M059J (cell line): Measurements from ENCODE around the gene LMO1. TPM values are rescaled to one million over a fixed set of nuclear protein-coding genes. Genes with fewer than 3 reads are reported as not detected.

Source experiments
- DNase-seq: peaks from one replicate; pipeline ENCODE4 v3.0.0-alpha.2; 2012; ENCODE audit warnings: low read depth
- total RNA-seq: library from RNA; depleted of rRNA; stranded (reverse); fragments of >200 nt; shearing (Covaris generic); gene quantifications from 2 replicates; pipeline ENCODE4 v1.2.3, GENCODE V29; 2014

Gene LMO1
- total RNA-seq, 1 experiment from 2014 or later, result not detected

- DNase-seq, result peak; percentile 36
Observed at GRCh38 chr11:8263109-8263768, 439 bp downstream of the LMO1 start.

GRCh38 chr11:8262552-8263108, 1.0 kb downstream of the LMO1 start:
- DNase-seq, result peak; percentile 69

- no peak for DNase-seq
Observed at GRCh38 chr11:8261921-8262551, 1.6 kb downstream of the LMO1 start.

GRCh38 chr11:8261291-8261690, 2.4 kb downstream of the LMO1 start:
- no peak for DNase-seq

- no peak for DNase-seq
Observed at GRCh38 chr11:8260202-8260966, 3.3 kb downstream of the LMO1 start.

GRCh38 chr11:8259306-8259959, 4.2 kb downstream of the LMO1 start:
- DNase-seq, result no peak

GRCh38 chr11:8258784-8259183, 4.9 kb downstream of the LMO1 start:
- DNase-seq, result peak; percentile 71

GRCh38 chr11:8258289-8258688, 5.4 kb downstream of the LMO1 start:
- DNase-seq, result peak; percentile 68

- no peak for DNase-seq
Observed at GRCh38 chr11:8257003-8257664, 6.5 kb downstream of the LMO1 start.

GRCh38 chr11:8256271-8257002, 7.2 kb downstream of the LMO1 start:
- no peak for DNase-seq

- no peak for DNase-seq
Observed at GRCh38 chr11:8253566-8253965, 10.1 kb downstream of the LMO1 start.

GRCh38 chr11:8252946-8253345, 10.7 kb downstream of the LMO1 start:
- DNase-seq, result no peak

GRCh38 chr11:8252388-8252787, 11.3 kb downstream of the LMO1 start:
- DNase-seq, result peak; percentile 46

- DNase-seq, result no peak
Observed at GRCh38 chr11:8251616-8252295, 11.9 kb downstream of the LMO1 start.

GRCh38 chr11:8250981-8251615, 12.6 kb downstream of the LMO1 start:
- no peak for DNase-seq

GRCh38 chr11:8250434-8250833, 13.2 kb downstream of the LMO1 start:
- no peak for DNase-seq

- DNase-seq, result no peak
Observed at GRCh38 chr11:8249482-8249881, 14.2 kb downstream of the LMO1 start.

- no peak for DNase-seq
Observed at GRCh38 chr11:8248786-8249185, 14.9 kb downstream of the LMO1 start.

GRCh38 chr11:8247312-8247711, 16.4 kb downstream of the LMO1 start:
- DNase-seq, result no peak

GRCh38 chr11:8243458-8243857, 20.2 kb downstream of the LMO1 start:
- DNase-seq, result no peak
